Measurements from ENCODE around the gene RPS15.
"Not testable (repeated sequence)": the region's sequence is repeated elsewhere in the genome, so short reads cannot be mapped to it uniquely, and the experiment has no call there.

Gene RPS15

GRCh38 chr19:1402411-1403070 lies 35.7 kb upstream of the RPS15 start:
- no peak for DNase-seq

GRCh38 chr19:1406774-1407527 lies 31.2 kb upstream of the RPS15 start:
- DNase-seq, result peak; percentile 99

GRCh38 chr19:1407528-1408299 lies 30.5 kb upstream of the RPS15 start, which contains the start of gene DAZAP1:
TSS of gene DAZAP1 (plus strand) at chr19:1407586. CDS start at chr19:1407774, 188 bp downstream.
- no peak for DNase-seq

DNA sequence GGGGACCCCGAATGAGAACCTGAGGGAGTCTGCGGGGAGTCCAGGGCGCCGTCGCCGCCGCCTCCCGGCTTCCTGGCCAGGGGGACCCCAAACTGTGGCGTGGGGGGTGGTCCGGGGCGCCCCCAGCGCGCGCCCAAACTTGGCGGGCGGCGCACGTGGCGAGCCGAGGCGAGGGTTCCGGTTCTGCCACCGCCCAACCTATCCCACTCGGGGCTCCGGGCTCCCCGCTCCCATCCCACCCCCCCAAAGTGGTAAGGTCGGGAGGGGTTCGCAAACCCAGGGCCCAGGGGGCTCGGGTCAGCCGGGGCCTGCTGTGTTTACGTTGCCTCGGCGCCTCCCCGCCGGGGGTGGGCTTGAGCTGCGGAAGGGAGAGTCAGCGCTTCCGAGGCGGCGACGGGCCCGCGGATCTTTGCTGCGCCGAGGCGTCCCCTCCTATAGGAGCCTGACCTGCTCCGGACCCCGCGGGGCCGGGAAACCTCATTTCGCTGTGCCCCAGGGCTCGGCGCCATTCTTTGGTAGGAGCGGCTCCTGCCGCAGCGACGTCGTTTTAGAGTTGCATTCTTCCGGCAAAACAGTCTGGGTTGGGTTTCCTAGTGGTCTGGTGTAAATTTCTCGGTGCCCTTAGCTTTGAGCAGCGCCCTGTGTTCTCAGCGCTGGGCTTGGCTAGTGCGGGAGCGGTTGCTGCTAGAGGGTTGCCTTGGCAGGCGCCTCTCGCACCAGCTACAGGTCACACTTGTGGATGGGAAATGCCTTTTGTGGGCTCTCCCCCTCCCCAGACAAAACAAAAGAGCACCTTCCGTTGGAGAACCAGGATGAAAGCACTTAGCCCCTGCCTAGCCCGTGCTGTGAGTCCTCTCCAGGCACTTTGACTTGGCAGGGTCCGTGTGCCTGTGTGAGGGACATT lies 29.6 kb upstream of the RPS15 start:
- peak; percentile 62 for DNase-seq

- no peak for DNase-seq
Measured at GRCh38 chr19:1409204-1410005, 28.8 kb upstream of the RPS15 start.

- DNase-seq, result peak; percentile 31
Measured at GRCh38 chr19:1410136-1410786, 27.9 kb upstream of the RPS15 start.

GRCh38 chr19:1410789-1411188 lies 27.4 kb upstream of the RPS15 start:
- no peak for DNase-seq

GRCh38 chr19:1411255-1412191 lies 26.7 kb upstream of the RPS15 start:
- DNase-seq, result peak; percentile 49

- DNase-seq, result no peak
Measured at GRCh38 chr19:1412323-1412923, 25.8 kb upstream of the RPS15 start.

DNA sequence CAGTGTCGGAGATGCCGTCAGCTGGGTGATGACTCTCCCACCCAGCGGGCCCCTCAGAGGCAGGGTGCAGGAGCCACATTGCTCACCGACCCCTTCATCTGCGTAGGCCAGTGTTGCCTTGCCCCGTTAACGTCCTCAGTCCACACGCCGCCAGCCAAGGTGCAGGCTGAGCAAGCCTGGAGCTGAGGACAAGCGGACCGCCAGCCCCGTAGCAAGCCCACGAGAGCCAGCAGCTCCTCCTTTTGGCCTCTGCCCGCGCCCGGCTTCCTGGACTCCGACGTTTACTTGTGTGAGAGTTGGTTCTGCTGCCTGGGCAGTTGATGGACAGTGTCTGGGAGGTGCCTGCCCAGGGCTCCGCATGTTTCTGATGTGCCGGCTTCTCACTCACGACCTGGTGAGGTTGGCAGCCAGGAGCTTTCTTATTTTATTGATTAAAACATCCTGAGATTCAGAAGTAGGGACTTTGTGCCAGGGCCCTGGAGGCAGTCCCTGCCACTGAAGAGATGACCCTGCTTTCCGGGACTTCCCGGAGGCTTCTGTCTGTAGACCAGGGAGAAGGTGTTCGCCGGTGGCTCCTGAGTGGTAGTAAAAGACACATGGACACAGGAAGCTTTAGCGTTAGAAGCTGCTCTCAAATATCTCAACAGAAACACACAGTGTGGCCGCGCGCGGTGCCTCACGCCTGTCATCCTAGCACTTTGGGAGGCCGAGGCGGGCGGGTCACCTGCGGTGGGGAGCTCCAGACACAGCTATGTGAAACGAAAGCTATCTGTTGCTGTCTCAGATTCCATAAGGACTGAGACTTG lies 25.0 kb upstream of the RPS15 start:
- no peak for DNase-seq

GRCh38 chr19:1416014-1416841 lies 22.0 kb upstream of the RPS15 start:
- DNase-seq, result no peak

DNA sequence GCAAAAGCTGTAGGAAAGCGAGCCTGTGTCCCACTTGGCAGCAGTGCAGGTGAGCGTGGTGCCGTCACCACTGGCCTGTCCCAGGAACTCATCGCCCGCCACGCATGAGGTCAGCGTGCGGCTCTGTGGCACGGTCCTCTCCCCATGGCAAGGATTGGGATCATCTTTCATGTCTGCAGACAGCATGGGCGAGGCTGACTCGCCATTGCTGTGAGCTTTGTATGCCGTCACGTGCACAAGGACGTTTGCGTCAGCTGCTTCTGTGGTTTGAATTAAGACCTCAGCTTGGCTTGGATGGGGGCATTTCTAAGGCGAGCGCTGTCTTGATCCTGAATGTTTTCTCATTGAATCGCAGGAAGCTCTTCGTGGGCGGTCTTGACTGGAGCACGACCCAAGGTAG lies 21.1 kb upstream of the RPS15 start:
- no peak for DNase-seq

DNA sequence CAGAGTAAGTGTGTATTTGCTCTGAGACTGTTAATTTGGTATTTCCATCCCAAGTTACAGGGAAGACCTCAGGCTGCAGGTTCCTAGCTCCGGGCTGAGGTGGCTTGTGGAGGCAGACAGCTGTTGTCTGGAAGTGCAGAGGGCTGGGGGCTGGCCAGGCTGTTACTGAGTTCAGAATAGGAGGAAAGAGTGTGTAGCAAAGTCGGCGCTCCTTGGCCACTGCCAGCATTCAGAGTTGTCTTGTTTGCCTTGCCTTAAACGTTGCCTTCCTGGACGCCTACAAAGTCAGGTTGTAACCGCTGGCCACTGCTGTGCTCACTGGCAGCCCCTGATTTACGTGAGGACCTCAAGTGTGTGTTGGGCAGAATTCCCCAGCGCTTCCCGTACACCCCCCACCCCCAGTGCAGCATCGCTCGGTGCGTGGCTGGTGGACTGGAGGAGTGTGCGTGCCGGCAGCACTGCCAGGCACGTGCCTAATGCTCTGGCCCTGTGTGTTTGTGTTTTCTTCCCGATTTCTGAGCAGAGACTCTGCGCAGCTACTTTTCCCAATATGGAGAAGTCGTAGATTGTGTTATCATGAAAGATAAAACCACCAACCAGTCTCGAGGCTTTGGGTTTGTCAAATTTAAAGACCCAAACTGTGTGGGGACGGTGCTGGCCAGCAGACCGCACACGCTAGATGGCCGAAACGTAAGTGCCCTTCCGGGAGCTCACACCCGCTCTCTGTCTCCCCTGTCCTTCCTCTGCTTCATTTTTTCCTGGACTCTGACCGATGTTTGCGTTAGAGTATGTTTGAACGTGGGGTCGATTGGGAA lies 20.3 kb upstream of the RPS15 start:
- no peak for DNase-seq

DNA sequence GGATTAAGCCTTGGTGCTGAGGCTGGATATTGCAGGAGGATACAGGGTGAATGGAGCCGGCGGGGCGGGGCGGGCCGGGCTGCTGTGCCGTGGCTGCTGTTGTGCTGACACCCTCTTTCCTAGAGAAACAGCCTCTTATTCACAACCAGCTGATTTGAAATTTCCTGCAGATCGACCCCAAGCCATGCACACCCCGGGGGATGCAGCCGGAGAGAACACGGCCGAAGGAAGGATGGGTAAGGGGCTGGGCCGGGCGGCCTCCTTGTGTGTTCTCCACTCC lies 19.8 kb upstream of the RPS15 start:
- DNase-seq, result no peak

- no peak for DNase-seq
Measured at GRCh38 chr19:1418951-1419738, 19.1 kb upstream of the RPS15 start.

DNA sequence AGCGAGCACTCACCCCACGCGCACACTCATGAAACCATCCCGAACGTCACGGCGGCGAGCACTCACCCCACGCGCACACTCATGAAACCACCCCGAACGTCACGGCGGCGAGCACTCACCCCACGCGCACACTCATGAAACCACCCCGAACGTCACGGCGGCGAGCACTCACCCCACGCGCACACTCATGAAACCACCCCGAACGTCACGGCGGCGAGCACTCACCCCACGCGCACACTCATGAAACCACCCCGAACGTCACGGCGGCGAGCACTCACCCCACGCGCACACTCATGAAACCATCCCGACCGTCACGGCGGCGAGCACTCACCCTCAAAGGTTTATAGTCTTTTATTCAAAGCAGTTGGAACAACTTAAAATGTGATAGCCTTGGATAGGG lies 18.1 kb upstream of the RPS15 start:
- not testable (repeated sequence) for DNase-seq

Measured in activated CD4-positive, alpha-beta T cell treated with anti-CD3 and anti-CD28 coated beads, Interleukin-10, Interleukin-2, amounts not matched to agents 100 ng/mL and 50 ng/mL, durations not matched to agents 16 hours and 8 hours (primary cell).